GM15510 (cell line): ENCODE results near the gene POLR1F.
A peak's percentile ranks its signal among the peaks of the same experiment; 100 is the strongest.

Source experiments
- POLR2A ChIP-seq: IDR thresholded peaks from 3 replicates; pipeline ENCODE4 v1.6.1; 2011; ENCODE audit warnings: borderline replicate concordance; ENCODE audit not compliant: insufficient read length; ENCODE audit errors: extremely low read depth

POLR1F gene, protein sequence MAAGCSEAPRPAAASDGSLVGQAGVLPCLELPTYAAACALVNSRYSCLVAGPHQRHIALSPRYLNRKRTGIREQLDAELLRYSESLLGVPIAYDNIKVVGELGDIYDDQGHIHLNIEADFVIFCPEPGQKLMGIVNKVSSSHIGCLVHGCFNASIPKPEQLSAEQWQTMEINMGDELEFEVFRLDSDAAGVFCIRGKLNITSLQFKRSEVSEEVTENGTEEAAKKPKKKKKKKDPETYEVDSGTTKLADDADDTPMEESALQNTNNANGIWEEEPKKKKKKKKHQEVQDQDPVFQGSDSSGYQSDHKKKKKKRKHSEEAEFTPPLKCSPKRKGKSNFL

DNA sequence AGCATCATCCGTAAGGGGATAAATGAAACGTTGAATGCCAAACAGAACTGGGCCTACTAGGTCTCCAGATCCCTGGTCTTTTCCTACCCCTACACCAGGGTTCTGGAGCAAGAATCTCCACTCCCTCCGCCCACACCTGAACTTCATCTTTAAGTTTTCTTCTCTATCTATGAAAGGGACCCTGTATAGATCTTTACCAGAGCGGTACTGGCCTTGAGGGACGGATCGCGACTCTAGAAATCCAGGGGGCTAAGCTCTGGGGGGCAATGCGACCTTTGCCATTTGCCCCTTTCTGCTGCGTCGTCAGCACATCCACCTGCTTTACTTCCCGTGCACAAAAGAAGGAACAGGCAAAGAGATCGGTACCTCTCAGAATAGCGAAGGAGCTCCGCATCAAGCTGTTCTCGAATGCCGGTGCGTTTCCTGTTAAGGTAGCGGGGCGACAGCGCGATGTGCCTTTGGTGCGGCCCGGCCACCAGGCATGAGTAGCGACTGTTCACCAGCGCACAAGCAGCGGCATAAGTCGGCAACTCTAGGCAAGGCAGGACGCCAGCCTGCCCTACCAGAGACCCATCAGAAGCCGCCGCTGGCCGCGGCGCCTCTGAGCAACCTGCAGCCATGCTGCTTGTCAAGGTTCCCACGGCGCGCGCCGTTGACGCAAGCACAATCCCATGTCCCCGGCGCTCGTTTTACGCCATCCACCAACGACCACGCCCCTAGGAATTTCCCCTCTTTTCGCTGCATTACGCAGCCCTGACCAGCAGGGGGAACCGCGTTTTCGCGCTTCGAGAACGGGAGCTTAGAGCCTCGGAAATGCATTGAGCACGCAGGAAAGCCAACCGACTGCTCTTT is at the start of gene POLR1F:
POLR1F (minus strand) TSS at position 641 of the 852 bp plus-strand sequence; CDS start at position 620, 21 bp downstream.
- TF ChIP-seq POLR2A = peak; percentile 96

DNA sequence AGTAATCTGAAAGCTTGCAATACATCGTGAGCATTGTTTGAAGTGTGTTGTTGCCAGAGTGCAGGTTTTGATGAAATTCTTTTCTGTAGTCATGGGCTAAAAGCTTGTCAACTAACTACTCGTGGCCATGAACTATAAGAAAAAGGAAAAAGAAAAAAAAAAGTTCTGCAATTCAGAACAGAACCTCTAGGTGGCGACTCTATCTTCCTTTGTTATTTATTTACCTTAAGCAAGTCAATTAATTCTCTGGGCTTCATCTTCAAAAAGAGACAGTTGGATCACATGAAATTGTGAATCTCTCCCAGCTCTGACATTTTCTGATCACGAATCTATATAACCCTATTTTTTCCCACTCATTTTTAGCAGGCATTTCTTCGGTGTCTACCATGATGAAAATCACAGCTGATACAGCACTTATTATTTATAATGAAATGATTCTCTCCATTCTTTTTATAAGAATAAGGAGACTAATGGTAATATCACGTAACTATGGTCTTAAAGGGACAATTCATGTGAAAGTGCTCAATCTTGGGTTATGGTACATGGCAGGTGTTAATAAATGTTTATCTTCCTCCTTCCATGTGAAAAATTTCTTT is 45.8 kb upstream of the POLR1F start:
- no peak for TF ChIP-seq POLR2A

DNA sequence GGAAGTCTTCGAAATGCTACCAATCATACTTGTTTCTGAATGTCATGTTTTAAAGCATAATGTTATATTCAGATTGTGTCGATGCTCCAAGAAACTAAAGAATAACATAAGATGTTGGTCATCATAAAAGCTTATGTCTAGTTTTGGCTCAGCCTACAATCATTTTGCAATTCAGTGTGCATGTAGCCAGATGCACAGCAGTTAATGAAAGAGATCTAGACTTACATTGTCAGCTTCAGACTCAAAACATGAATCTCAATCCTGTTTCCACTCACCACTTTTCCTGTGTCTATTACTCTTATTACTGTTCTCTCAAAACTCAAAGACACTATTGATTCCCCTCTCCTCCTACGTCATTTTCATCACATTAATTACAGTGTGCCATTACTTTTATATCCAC is 43.2 kb upstream of the POLR1F start:
- no peak for TF ChIP-seq POLR2A

DNA sequence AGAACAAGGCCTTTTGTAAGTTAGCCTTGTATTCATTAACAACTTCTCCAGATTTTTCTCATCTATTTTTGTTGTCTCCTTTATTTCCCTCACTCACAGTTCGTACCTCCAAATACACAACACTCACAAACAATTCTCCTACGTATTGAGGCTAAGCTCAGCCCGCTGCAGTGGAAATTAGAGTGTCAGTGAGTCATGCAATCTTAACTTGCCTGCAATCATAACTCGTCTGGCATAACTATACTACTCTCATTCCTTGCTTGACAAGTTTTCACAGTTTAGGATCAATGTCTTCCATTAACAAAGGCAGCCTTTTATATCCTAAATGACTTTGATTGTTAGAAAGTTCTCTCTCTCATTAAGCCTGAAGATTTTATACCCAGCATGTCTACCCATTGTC is 40.8 kb upstream of the POLR1F start:
- no peak for TF ChIP-seq POLR2A

DNA sequence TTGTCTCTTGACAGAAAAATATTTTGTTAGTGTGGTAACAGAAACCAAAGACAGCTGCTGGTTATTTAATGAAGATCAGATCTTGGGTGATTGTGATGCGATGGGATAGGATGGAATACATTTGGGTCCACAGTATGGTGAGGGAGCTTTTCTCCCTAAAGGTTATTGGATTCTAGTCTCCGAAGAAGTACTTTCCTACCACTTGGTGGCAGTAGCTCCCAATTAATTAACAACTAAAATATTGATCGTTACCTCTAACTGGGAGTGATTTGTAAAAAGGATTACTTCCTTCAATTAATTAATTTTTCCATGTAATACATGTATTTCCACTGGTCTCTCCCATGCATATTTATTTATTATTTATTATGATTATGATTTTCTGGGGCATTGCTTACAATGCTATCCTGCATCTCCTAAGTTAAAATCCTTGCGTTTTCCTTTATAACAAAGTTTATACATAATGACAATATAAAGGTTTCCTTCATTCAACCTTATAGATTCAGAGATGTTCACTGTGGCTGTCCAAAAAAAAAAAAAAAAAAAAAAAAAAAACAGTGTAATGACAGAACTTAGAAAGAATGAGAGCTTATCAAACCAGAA is 39.0 kb upstream of the POLR1F start:
- no peak for TF ChIP-seq POLR2A

DNA sequence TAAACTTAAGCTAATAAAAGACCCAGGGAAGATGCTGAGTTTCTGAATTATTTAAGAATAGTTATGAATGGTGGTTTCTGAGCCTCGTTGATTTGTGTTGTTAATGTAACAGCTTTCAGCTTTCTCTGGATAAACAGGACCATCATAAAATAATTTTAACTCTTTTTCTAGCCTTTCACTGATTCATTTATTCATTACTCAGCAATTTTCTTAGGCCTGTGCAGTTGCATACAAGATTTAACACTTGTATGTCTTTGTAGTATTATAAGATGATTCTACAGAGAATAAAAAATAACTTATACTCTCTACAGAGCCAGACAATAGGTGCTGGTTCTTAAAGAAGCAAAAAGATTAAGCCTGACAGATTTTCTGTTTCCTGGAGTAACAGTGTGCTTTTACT is 35.2 kb upstream of the POLR1F start:
- no peak for TF ChIP-seq POLR2A

DNA sequence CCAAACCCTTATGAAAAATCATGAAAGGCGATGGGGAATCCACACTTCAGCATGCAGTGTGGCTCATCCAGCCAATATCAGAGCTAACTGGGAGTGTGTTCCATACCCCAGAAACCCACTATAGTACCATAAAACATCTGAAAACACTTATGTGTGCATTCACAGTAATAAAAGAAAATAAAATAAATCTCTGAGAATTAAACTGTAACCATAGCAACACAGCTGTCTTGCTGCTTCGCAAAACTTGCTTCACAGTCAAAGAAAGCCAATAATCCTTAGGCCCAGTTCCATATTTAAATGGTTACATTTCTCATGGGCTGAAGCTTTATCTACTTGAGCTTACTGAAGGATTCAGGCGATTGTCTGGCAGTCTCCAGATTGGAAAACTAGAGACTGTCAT is 19.9 kb upstream of the POLR1F start:
- no peak for TF ChIP-seq POLR2A

DNA sequence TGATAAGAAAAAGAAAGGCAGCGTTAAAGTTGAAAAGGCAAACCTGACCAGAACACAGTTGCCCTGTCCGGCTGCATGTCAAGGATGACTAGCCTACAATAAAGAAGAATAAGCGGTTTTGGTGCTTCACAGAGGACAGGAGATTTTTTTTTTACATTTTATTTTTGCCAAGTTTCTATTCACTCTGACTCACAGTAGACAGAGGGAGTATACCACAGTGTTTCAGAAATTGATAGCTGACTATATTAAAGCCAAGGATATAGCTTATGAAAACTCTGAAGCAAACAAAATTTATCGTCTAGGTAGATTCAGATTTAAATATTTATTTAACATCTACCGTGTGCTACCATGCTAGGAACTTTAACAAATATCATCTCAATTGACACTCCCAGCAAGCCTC is 16.9 kb upstream of the POLR1F start:
- no peak for TF ChIP-seq POLR2A

DNA sequence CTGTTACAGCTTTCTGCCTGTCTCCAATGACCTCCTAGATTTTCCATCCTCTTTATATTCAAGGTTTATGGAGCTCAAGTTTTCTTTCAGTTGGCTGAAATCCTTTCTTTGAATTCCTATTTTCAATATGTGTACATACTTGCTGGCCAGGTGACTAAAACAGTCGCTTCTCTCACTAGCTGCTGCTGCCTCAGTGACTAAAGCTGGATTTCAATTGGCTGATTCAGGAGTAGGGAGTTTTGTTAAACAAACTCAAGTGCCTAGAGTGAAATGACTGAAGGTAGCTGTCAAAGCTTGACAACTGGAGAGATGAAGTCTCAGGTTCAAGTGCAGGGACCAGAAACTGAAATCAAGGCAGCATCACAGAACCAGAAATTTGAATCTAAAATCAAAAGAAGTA is 6.7 kb upstream of the POLR1F start:
- no peak for TF ChIP-seq POLR2A

DNA sequence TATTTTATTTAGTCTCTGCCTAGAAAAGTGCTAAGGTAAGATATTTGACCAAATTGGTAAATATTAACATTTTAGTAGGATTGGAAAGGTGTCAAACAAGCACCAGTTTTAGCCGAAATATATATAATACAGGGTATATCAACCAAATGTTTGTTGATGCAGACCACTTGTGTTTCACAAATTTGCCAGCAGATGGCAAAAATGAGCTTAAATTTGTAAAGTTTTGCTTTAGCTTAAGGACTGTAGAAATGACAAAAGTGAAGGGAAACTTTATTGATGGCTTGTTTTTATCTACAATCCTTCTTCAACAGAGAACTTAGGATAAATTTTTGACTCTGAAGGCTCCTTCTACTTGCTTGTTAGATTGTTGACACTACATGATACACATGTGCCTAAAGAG is 4.8 kb upstream of the POLR1F start:
- no peak for TF ChIP-seq POLR2A

DNA sequence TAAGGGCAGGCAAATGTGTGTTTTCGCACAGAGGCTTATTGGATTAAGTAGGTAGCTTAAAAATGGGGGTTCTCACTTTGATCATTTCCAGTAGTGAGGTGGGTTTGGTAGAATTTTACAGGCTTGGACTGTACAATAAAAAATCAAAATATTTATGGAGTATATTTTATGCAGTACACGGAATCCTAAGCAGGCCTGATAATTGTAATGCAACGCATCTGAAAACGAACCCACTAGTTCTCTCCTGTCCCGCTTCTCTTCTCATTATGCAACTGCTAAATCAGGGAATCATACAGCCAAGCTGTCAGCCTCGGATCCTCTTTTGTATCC is 377 bp upstream of the POLR1F start:
- no peak for TF ChIP-seq POLR2A

DNA sequence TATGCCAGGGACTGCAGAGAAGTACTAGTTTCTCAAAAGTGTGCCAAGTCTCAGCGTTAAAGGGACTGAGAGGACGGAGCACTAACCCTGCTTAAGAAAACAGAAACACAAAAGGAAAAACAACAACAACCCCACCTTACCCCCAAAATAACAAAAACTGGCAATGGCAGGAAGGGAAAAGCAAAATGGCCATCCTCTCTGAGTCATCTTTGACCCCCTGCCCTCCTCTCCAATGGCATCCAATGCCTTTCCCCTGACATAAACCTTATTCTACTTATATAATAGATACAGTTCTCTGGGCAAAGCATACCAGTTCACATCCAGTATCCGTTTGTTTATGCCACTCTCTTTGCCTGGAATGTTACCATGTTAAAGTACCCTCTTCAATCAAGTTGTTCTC is 1.6 kb downstream of the POLR1F start:
- no peak for TF ChIP-seq POLR2A

DNA sequence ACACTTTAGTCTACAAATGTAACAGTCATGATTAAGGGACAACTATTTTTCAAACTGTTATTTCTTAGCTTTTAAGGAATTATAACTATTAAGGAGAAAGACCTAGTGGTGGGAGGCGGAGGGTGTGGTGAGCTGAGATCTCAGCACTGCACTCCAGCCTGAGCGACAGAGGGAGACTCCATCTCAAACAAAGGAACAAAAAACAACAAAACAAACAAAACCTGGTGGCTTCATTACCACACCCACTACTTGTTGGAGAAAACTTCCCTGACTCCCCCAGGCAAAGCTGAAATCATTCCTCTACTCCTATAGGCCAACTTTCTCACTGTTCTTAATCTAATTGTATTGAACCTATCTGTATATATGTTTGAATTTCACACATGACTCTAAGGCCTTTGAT is 3.2 kb downstream of the POLR1F start:
- TF ChIP-seq POLR2A = no peak

DNA sequence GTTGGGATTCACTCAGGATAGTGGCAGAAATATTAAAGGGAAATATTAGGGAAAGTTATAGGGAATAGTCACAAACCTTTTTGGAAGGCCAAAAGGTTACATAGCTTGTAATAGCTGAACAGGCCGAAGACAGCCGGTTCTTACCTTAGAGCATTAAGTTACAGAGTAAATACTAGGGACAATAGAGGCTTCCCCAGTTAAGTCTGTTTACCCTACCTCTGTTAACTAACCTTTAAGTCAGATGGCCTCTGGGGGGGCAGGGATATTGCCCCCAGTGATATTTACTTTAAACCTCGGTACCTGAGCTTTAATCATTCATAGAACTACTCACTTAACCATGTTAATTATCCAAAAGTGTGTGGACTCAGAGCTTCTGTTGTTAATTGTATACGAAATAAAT is 7.4 kb downstream of the POLR1F start:
- TF ChIP-seq POLR2A = no peak

DNA sequence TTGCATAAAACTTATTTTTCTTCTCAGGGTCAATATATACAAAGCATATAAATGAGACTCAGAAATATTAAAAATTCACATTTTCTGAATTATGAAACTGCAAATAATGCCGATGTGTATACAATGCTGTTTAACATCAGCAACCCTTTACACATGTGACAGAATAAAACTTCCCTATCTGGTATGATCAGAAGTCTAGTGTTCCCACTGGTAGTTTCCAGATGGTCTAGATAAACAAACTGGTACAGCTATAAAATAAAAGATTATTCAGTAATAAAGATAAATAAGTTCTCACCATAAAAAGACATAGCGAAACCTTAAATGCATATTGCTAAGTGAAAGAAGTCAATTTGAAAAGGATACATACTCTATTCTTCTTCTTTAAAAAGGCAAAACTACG is 7.9 kb downstream of the POLR1F start:
- TF ChIP-seq POLR2A = no peak
